ENCODE measurements around the gene GALNT13.

The GALNT13 gene

GRCh38 chr2:154307007-154307406, 435.3 kb downstream of the GALNT13 start:
- peak overlapping the region; percentile 65 for H3K27ac ChIP-seq
- TF ChIP-seq CTCF (IDR thresholded peaks at IDR 0.05), result no peak
- no peak for TF ChIP-seq ZFX (IDR thresholded peaks at IDR 0.05; ENCODE audit: borderline replicate concordance)

GRCh38 chr2:154324601-154325000, 452.9 kb downstream of the GALNT13 start:
- TF ChIP-seq ZFX (IDR thresholded peaks at IDR 0.05; ENCODE audit: borderline replicate concordance) (no peak), CTCF (IDR thresholded peaks at IDR 0.05) (no peak)
- no peak overlapping the region for H3K27ac ChIP-seq

GRCh38 chr2:154329510-154329909, 457.8 kb downstream of the GALNT13 start:
- TF ChIP-seq ZFX (IDR thresholded peaks at IDR 0.05; ENCODE audit: borderline replicate concordance), result no peak
- TF ChIP-seq CTCF (IDR thresholded peaks at IDR 0.05), result no peak

GRCh38 chr2:154331784-154332183, 460.1 kb downstream of the GALNT13 start:
- TF ChIP-seq CTCF (IDR thresholded peaks at IDR 0.05) (no peak), ZFX (IDR thresholded peaks at IDR 0.05; ENCODE audit: borderline replicate concordance) (no peak)
- H3K27ac ChIP-seq, result no peak overlapping the region

More at GRCh38 chr2:154329510-154329909, 457.8 kb downstream of the GALNT13 start:
- H3K27ac ChIP-seq, result no peak overlapping the region

GRCh38 chr2:154336201-154336600, 464.5 kb downstream of the GALNT13 start:
- TF ChIP-seq ZFX (IDR thresholded peaks at IDR 0.05; ENCODE audit: borderline replicate concordance) (no peak), CTCF (IDR thresholded peaks at IDR 0.05) (no peak)

GRCh38 chr2:154338352-154338967, 466.7 kb downstream of the GALNT13 start:
- TF ChIP-seq ZFX (IDR thresholded peaks at IDR 0.05; ENCODE audit: borderline replicate concordance), result no peak
- H3K27ac ChIP-seq, result no peak overlapping the region

More at GRCh38 chr2:154336201-154336600, 464.5 kb downstream of the GALNT13 start:
- no peak overlapping the region for H3K27ac ChIP-seq

- no peak for TF ChIP-seq CTCF (IDR thresholded peaks at IDR 0.05)
- TF ChIP-seq ZFX (IDR thresholded peaks at IDR 0.05; ENCODE audit: borderline replicate concordance), result no peak
These were observed 471.6 kb downstream of the GALNT13 start for GRCh38 chr2:154343282-154343681.

GRCh38 chr2:154350911-154351310, 479.2 kb downstream of the GALNT13 start:
- H3K27ac ChIP-seq, result no peak overlapping the region
- TF ChIP-seq CTCF (IDR thresholded peaks at IDR 0.05) (no peak), ZFX (IDR thresholded peaks at IDR 0.05; ENCODE audit: borderline replicate concordance) (no peak)

More at GRCh38 chr2:154343282-154343681, 471.6 kb downstream of the GALNT13 start:
- H3K27ac ChIP-seq, result no peak overlapping the region
